GM12878 (cell line): ENCODE results near the gene SCYGR1. TPM values are rescaled to one million over a fixed set of nuclear protein-coding genes. Genes with fewer than 3 reads are reported as not detected.

Experiments
- ATAC-seq: fragments of 200-7000 bp; cut with Tn5 transposase; 3 replicates; pipeline ENCODE4 v1.9.1; 2020; ENCODE audit warnings: mild to moderate bottlenecking, moderate library complexity
- BruUV-seq: library from RNA; stranded (reverse); fragments of 400-500 nt; replicated peaks from 2 replicates; lab custom pipeline; 2021; lab: Mats Ljungman, UMichigan
- CTCF ChIA-PET: fragments of 300-600 bp; sonication (Branson Sonifier 250); formaldehyde crosslinking; extraction: SDS; loops from one replicate; lab custom pipeline; 2021; ENCODE audit warnings: inconsistent platforms; lab: Yijun Ruan, JAX
- POLR2A ChIA-PET: fragments of 350-600 bp; formaldehyde crosslinking; extraction: SDS; loops from one replicate; lab custom pipeline; 2021; ENCODE audit warnings: inconsistent platforms; lab: Charles Lee
- RAD21 ChIA-PET: fragments of 300-600 bp; sonication (Branson Sonifier 250); formaldehyde crosslinking; loops from one replicate; lab custom pipeline; 2023; ENCODE audit warnings: antibody characterized with exemption; ENCODE audit not compliant: unreplicated experiment; lab: Charles Lee
- SMC1A ChIA-PET: fragments of 300-600 bp; sonication (Branson Sonifier 250); formaldehyde crosslinking; loops from one replicate; lab custom pipeline; 2023; ENCODE audit not compliant: unreplicated experiment, uncharacterized antibody; lab: Charles Lee
- DNase-seq: peaks from one replicate; pipeline ENCODE4 v3.0.0-alpha.2; 2011; ENCODE audit warnings: low read depth, low spot score
- FAIRE-seq: peaks from 3 replicates; lab custom pipeline; 2011; peaks lifted over from hg19 to GRCh38; lab: Jason Lieb, UNC
- H2AFZ ChIP-seq: 2 replicates; pipeline ENCODE4 v1.6.0; 2011; ENCODE audit warnings: low read depth, low read length, control low read depth; ENCODE audit not compliant: control insufficient read depth
- H3K27ac ChIP-seq: 2 replicates; pipeline ENCODE4 v1.5.1; 2011; ENCODE audit warnings: control low read depth; ENCODE audit not compliant: control insufficient read depth, insufficient read depth
- H3K27me3 ChIP-seq, 2 experiments: replicated peaks in 1 of 2; 2 replicates each; pipeline versions ENCODE4 v1.6.0 to v1.6.1; 2011; ENCODE audit warnings: low read length in 1 of 2; ENCODE audit not compliant: control insufficient read depth in 2 of 2, insufficient read depth in 2 of 2
- H3K36me3 ChIP-seq, 2 experiments: 2 replicates each; pipeline ENCODE4 v1.5.1; 2011; ENCODE audit warnings: low read length in 1 of 2; ENCODE audit not compliant: control insufficient read depth in 2 of 2, insufficient read depth in 2 of 2
- H3K4me1 ChIP-seq: 2 replicates; pipeline ENCODE4 v1.6.1; 2011; ENCODE audit warnings: mild to moderate bottlenecking, low read length, moderate library complexity, mixed read lengths; ENCODE audit not compliant: control insufficient read depth, insufficient read depth
- H3K4me2 ChIP-seq: 2 replicates; pipeline ENCODE4 v1.6.0; 2011; ENCODE audit warnings: control low read depth; ENCODE audit not compliant: control insufficient read depth, insufficient read depth
- H3K4me3 ChIP-seq: fragments of 200-600 bp; sonication (generic); 2 replicates; pipeline ENCODE4 v1.5.1; 2016
- H3K79me2 ChIP-seq: 2 replicates; pipeline ENCODE4 v1.6.0; 2011; ENCODE audit warnings: low read length; ENCODE audit not compliant: control insufficient read depth, insufficient read depth
- H3K9ac ChIP-seq: 2 replicates; pipeline ENCODE4 v1.8.0; 2011; ENCODE audit warnings: low read length, control low read depth, mixed read lengths; ENCODE audit not compliant: control insufficient read depth, insufficient read depth
- H3K9me3 ChIP-seq: replicated peaks from 3 replicates; pipeline ENCODE4 v1.5.1; 2011; ENCODE audit warnings: mild to moderate bottlenecking, low read length; ENCODE audit not compliant: control insufficient read depth, insufficient read depth
- H4K20me1 ChIP-seq: 2 replicates; pipeline ENCODE4 v1.6.0; 2011; ENCODE audit not compliant: control insufficient read depth, insufficient read depth
- BCL11A ChIP-seq: IDR thresholded peaks from 2 replicates; pipeline ENCODE4 v1.6.1; 2011; ENCODE audit warnings: low read depth, low read length
- BHLHE40 ChIP-seq, 2 experiments: fragments of 450-650 bp in 1 of 2; IDR thresholded peaks; 2 replicates each; pipeline ENCODE4 v1.6.1; 2011 to 2017; ENCODE audit warnings: low read depth in 2 of 2, borderline replicate concordance in 1 of 2, improper control_type of control experiment in 1 of 2, low read length in 1 of 2, mild to moderate bottlenecking in 1 of 2
- FOXM1 ChIP-seq: IDR thresholded peaks from 2 replicates; pipeline ENCODE4 v1.6.1; 2012; ENCODE audit warnings: low read depth, mild to moderate bottlenecking, inconsistent platforms, low read length, moderate library complexity
- HDGF ChIP-seq: fragments of 450-650 bp; IDR thresholded peaks from 2 replicates; pipeline ENCODE4 v1.6.1; 2016; ENCODE audit warnings: antibody characterized with exemption
- IKZF2 ChIP-seq, 2 experiments: fragments of 450-650 bp; IDR thresholded peaks; 2 replicates each; pipeline ENCODE4 v1.6.1; 2017; ENCODE audit warnings: mild to moderate bottlenecking in 2 of 2, moderate library complexity in 2 of 2
- JUNB ChIP-seq: IDR thresholded peaks from 2 replicates; pipeline ENCODE4 v1.6.1; 2016; ENCODE audit warnings: antibody characterized with exemption, mild to moderate bottlenecking
- NFXL1 ChIP-seq: fragments of 450-650 bp; IDR thresholded peaks from 2 replicates; pipeline ENCODE4 v1.6.1; 2017; ENCODE audit warnings: antibody characterized with exemption, mild to moderate bottlenecking, borderline replicate concordance
- RAD51 ChIP-seq: fragments of 450-650 bp; IDR thresholded peaks from 2 replicates; pipeline ENCODE4 v1.6.1; 2016; ENCODE audit warnings: moderate library complexity, mild to moderate bottlenecking, inconsistent platforms
- RUNX3 ChIP-seq: IDR thresholded peaks from 2 replicates; pipeline ENCODE4 v1.6.1; 2012; ENCODE audit warnings: low read length, inconsistent platforms
- SUPT20H ChIP-seq: IDR thresholded peaks from 2 replicates; pipeline ENCODE4 v1.6.1; 2011; ENCODE audit warnings: low read depth, mild to moderate bottlenecking, low read length, moderate library complexity, borderline replicate concordance; ENCODE audit not compliant: control insufficient read depth
- YY1 ChIP-seq: IDR thresholded peaks from 2 replicates; pipeline ENCODE4 v1.6.1; 2011; ENCODE audit warnings: low read depth, mild to moderate bottlenecking, low read length
- ZNF217 ChIP-seq: fragments of 450-650 bp; IDR thresholded peaks from 2 replicates; pipeline ENCODE4 v1.6.1; 2017; ENCODE audit warnings: antibody characterized with exemption, mild to moderate bottlenecking
- in situ Hi-C: fragments of 300-500 bp; cut with MboI; formaldehyde crosslinking; loops from 9 replicates; pipeline ENCODE4 v1.14.3; 2018; ENCODE audit warnings: mixed read lengths
- intact Hi-C: fragments of 100-400 bp; cut with micrococcal nuclease; formaldehyde crosslinking; loops from one replicate; pipeline ENCODE4 v1.14.2; 2022; ENCODE audit not compliant: unreplicated experiment
- polyA plus RNA-seq, 11 experiments: library from polyadenylated mRNA; depleted of rRNA in 4 of 11; unstranded in 6 of 11; stranded (reverse) in 5 of 11; fragments of >200 nt; fragmentation: Nextera tagmentation in 4 of 11; fragmentation: Illumina TruSeq in 1 of 11; extraction: Ambion mirVana in 4 of 11; extraction: Trizol in 1 of 11; gene quantifications; 1 replicate in 1 of 11; 2 replicates in 10 of 11; pipeline versions ENCODE4 v1.2.1 to v1.2.3, GENCODE V29; 2011 to 2016; ENCODE audit warnings: inconsistent platforms in 2 of 11, missing spikeins in 2 of 11, low read depth in 1 of 11
- total RNA-seq, 4 experiments: library from RNA; depleted of rRNA in 3 of 4; stranded (reverse); fragments of >200 nt in 3 of 4; fragmentation: Illumina TruSeq in 1 of 4; extraction: Trizol in 1 of 4; gene quantifications; 2 replicates each; pipeline versions ENCODE4 v1.2.1 to v1.2.3, GENCODE V29; 2013 to 2021
- TF ChIP-seq, protein P1 (sequence below): fragments of 450-650 bp; conservative IDR thresholded peaks from 2 replicates; pipeline ENCODE4 v1.6.1; 2017; ENCODE audit warnings: mild to moderate bottlenecking, moderate library complexity
- TF ChIP-seq, protein P2 (sequence below): fragments of 450-650 bp; IDR thresholded peaks from 2 replicates; pipeline ENCODE4 v1.6.1; 2017; ENCODE audit warnings: borderline replicate concordance

The SCYGR1 gene
- total and polyA plus RNA-seq, 10 of the 15 experiments (the other 5 are each of a cell fraction or from before 2014, with no cell fraction given), result not detected

DNA sequence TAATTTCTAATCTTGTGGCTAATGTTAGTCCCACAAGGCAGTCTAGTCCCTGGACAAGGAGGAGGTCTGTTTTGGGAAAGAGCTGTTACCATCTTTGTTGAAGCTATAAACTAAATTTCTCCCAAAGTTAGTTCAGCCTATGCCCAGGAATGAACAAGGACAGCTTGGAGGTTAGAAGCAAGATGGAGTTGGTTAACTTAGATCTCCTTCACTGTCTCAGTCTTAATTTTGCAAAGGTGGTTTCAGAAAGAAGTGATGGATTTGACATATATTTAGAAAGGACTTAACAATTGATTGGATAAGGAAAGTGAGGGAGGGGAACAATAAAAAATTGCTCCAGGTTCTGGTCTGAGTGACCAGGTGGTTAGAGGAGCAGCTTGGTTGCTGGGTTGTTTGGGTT lies 14.6 kb upstream of the SCYGR1 start:
- CTCF ChIA-PET, result interaction anchor here (0.5 to 1.5 kb wide), 6 partner anchors 17 to 363 kb away, joined by 3 to 5 read pairs (median 3); no protein-coding TSS in a partner anchor
- intact Hi-C loops, result loop anchor here (10.0 kb wide), 2 partner anchors 268 to 452 kb away; no protein-coding TSS in a partner anchor

More for the DNA sequence above, 14.6 kb upstream of the SCYGR1 start:
- SMC1A ChIA-PET, result interaction anchor here (0.6 to 4.2 kb wide), 9 partner anchors 8 to 248 kb away, joined by 3 to 14 read pairs (median 3); partner anchors contain the start of gene AGFG1
- H3K79me2 ChIP-seq, result no peaks in the 10 kb centered on the region
- H3K4me3 ChIP-seq, result no peak overlapping the region
- H4K20me1 ChIP-seq, result no peaks in the 10 kb centered on the region
- no peak for ATAC-seq
- BruUV-seq, result no TSS peak
- in situ Hi-C loops, result loop anchor here (10.0 kb wide), 1 partner anchor 362 kb away; no protein-coding TSS in a partner anchor
- no peak for DNase-seq
- no peaks in the 10 kb centered on the region for H3K27me3 ChIP-seq
- H2AFZ ChIP-seq, result no peak overlapping the region
- peaks cover 6% of the 10 kb centered on the region for H3K4me1 ChIP-seq
- TF ChIP-seq IKZF2 (IDR thresholded peaks at IDR 0.05) (no peak), NFXL1 (no peak), HDGF (no peak), YY1 (no peak), FOXM1 (no peak), RUNX3 (no peak), RAD51 (no peak), JUNB (no peak), BHLHE40 (IDR thresholded peaks at IDR 0.05; ENCODE audit: borderline replicate concordance in 1 of 2, low read depth in 2 of 2, low read length in 1 of 2) (no peak), ZNF217 (no peak), BCL11A (no peak), SUPT20H (no peak)
- TF ChIP-seq, protein P1, sequence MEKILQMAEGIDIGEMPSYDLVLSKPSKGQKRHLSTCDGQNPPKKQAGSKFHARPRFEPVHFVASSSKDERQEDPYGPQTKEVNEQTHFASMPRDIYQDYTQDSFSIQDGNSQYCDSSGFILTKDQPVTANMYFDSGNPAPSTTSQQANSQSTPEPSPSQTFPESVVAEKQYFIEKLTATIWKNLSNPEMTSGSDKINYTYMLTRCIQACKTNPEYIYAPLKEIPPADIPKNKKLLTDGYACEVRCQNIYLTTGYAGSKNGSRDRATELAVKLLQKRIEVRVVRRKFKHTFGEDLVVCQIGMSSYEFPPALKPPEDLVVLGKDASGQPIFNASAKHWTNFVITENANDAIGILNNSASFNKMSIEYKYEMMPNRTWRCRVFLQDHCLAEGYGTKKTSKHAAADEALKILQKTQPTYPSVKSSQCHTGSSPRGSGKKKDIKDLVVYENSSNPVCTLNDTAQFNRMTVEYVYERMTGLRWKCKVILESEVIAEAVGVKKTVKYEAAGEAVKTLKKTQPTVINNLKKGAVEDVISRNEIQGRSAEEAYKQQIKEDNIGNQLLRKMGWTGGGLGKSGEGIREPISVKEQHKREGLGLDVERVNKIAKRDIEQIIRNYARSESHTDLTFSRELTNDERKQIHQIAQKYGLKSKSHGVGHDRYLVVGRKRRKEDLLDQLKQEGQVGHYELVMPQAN, result no peak
- TF ChIP-seq, protein P2, sequence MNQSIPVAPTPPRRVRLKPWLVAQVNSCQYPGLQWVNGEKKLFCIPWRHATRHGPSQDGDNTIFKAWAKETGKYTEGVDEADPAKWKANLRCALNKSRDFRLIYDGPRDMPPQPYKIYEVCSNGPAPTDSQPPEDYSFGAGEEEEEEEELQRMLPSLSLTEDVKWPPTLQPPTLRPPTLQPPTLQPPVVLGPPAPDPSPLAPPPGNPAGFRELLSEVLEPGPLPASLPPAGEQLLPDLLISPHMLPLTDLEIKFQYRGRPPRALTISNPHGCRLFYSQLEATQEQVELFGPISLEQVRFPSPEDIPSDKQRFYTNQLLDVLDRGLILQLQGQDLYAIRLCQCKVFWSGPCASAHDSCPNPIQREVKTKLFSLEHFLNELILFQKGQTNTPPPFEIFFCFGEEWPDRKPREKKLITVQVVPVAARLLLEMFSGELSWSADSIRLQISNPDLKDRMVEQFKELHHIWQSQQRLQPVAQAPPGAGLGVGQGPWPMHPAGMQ, result no peak
- TF ChIP-seq, all 136 proteins: peak for 0
- H3K9me3 ChIP-seq, result no peaks in the 10 kb centered on the region
- H3K4me2 ChIP-seq, result no peak overlapping the region
- no peaks in the 10 kb centered on the region for H3K36me3 ChIP-seq
- H3K9ac ChIP-seq, result no peak overlapping the region
- RAD21 ChIA-PET, result interaction anchor here (0.7 to 1.2 kb wide), 2 partner anchors 8 to 363 kb away, joined by 3 to 4 read pairs; no protein-coding TSS in a partner anchor
- no peak overlapping the region for H3K27ac ChIP-seq
- POLR2A ChIA-PET, result interaction anchor here (1.0 kb wide), 1 partner anchor 62 kb away, joined by 3 read pairs; no protein-coding TSS in a partner anchor
- FAIRE-seq, result no peak
